Measurements from ENCODE around the gene NSDHL.

Gene NSDHL

DNA sequence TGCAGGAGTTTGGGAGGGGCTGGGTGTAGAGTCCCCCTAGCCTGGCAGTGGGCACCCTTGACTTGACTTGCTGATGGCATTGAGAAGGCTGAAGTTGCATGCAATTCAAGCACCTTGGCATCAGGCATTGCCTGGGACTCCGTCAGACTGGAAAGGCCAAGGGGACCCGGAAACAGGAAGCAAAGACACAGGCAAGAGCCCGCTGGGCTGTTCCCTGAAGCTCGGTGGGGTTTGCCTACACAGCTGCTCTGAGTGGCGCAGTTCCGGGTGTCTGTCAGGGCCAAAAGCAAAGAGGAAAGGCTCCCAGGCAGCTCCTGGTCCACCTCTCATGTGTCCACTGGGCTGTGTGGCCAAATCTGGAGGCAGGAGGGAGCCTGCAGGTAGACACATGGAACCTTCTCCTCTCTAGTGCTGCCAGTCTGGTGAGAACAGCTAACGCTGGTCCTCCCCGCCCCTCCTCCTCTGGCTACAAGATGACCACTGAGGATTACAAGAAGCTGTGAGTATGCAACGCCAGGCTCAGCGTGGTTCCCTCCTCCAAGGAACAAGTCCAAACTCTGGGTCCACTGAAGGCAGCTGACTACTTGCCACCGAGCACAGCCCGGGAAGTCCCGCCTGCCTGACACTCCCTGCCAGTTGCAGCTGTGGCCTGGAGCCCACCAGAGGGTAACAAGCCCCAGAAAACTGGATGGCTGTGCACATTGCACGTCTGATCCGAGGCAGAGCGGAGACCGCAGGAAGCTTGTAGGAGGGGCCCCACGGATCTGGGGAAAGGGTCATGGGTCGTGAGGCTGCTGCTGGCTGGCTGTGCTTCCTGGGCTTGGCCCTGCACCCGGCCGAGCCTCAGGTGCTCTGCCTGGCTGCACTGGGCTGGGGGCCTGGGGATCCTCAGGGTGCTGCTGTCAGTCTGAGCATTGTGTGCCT is 87.1 kb downstream of the NSDHL start:
- no peak for DNase-seq

DNA sequence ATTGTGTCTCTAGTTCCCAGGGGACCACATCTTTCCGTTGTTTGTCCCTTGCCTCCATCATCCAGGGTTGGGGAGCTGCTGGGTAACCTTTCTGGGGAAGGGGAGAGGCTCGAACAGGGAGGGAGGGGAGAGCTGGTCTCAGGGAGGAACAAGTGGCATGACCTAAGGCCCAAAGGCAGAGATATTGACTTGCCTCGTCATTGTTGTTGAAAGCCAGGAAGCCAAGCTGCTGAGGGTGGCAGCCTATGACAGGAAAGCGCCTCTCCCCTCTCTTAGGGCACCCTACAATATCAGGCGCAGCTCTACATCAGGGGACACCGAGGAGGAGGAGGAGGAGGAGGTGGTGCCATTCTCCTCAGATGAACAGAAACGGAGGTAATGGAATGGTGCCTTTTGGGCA is 87.8 kb downstream of the NSDHL start:
- DNase-seq = no peak

Measured in DMS79 treated with DMSO at 0.1 percent for 48 hours (cell line).